HG02763 (cell line): ENCODE data around the gene CD274.
"Not testable (repeated sequence)": the region's sequence is repeated elsewhere in the genome, so short reads cannot be mapped to it uniquely, and the experiment has no call there.

Source experiments
- ATAC-seq: cut with Tn5 transposase; IDR thresholded peaks from one replicate; pipeline ENCODE4 v1.9.1; 2021; ENCODE audit warnings: mild to moderate bottlenecking, moderate library complexity; ENCODE audit not compliant: unreplicated experiment

The CD274 gene

DNA sequence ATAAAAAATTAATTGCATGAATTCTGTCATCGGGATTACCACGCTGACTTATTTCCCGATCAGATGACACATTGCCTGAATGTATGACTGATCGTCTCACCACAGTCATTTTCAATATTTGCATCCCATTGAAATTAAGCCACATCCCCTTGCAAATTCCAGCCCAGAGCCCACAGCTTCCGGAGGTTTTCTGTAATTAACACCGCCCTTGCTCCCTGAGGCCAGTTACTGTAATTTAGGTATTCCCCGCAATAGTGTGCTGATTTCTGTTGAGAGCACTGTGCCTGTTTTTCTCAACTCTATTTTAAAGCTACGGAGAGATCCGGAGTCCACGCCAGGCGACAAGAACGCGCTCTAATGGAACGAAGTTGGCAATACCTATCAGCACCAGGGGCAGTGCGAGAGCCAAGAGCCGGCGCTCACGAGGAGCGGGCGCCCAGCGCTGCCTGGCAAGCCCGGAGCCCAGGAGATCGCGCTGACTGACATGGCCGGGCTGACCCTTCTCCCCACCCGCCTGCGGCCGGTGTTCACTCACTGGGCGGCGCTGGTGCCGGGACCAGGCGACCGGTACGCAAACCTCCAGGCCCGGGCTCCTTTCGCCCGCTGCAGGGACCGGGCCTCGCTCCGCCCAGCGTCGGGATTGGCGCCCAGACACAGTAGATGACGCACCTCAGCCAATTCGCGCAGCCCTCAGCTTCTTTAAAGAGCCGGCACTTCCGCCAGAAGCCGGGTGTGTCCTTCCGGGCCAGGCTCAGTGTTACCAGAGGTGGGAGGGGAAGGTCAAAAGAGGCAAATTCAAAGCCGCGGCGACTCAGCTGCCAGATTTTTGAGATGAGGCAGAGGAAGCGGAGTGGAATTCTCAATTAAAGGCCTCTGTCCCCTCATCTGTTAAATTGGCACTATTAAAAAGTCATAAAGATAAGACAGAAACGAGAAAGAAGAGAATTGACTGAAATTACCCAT, 12.8 kb upstream of the CD274 start, which contains the start of gene PLGRKT:
TSS of gene PLGRKT (minus strand) at position 672 of the 963 bp plus-strand sequence. CDS start 5,948 bp downstream, outside the sequence.
- peak; percentile 88 for ATAC-seq

- peak; percentile 44 for ATAC-seq
These were observed 11.8 kb upstream of the CD274 start for GRCh38 chr9:5438301-5439162.

- ATAC-seq: no peak
These were observed 9.9 kb upstream of the CD274 start for GRCh38 chr9:5440426-5440825.

DNA sequence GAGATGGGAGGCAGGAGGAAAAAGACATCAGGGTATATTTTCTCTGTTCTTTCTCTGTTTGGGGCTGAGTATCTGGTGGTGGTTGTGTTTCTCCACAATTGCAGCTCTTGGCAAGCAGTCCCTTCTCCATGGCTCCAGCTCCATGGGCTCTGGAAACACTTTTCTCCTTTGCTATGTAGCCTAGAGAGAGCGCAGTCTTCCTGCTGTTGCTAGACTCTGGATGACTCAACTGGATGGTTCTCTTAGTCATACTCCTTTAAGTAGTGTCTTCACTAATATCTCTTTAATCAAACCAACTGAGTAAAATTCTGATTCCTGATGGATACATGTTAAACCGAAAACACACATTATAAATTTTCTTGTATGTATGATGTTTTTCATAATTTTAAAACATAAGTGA, 9.3 kb upstream of the CD274 start:
- ATAC-seq: no peak

- ATAC-seq: no peak
These were observed 7.8 kb upstream of the CD274 start for GRCh38 chr9:5442400-5443011.

DNA sequence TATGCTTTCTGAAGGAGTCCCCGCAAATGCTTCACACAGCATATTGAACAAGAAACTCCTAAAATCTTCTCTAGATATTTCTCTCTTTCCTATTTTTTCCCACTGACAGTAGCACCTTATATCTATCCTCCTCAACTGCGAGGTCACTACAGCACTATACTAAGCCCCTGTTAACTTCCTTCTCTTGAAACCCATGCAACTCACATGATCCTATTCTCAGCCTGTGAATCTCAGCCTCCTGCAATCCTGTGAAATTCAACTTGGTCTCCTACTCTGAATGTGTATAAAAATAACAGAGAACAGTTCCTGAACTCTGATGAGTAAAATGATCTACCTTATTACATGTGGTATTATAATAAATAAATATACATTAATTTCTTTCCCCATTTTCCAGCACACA, 6.5 kb upstream of the CD274 start:
- no peak for ATAC-seq

- not testable (repeated sequence) for ATAC-seq
These were observed 5.2 kb upstream of the CD274 start for GRCh38 chr9:5445096-5445495.

- ATAC-seq: no peak
These were observed 4.5 kb upstream of the CD274 start for GRCh38 chr9:5445886-5446285.

GRCh38 chr9:5446451-5447236, 3.7 kb upstream of the CD274 start:
- no peak for ATAC-seq

DNA sequence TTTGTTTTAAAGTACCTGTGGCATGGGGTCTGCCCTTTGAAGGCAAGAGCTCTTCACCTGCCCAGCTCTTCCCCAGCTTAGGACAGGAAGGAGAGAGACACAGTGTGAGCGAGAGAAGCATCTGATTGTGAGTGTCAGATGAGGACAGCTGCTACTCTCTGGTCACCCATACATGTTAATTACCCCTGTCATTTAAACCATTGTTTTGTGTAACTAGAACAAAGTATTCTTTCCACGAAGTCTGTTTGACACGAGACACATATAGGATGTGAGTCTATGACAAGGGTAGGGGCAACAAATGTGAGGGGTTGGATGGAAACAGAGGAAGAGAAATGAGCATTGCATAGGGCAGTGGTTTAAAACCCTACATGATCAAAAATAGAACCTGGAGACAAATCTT, 3.0 kb upstream of the CD274 start:
- no peak for ATAC-seq

GRCh38 chr9:5448016-5448415, 2.3 kb upstream of the CD274 start:
- no peak for ATAC-seq

GRCh38 chr9:5448461-5449435, 1.6 kb upstream of the CD274 start:
- no peak for ATAC-seq

GRCh38 chr9:5449521-5450358, 602 bp upstream of the CD274 start:
- ATAC-seq: no peak

DNA sequence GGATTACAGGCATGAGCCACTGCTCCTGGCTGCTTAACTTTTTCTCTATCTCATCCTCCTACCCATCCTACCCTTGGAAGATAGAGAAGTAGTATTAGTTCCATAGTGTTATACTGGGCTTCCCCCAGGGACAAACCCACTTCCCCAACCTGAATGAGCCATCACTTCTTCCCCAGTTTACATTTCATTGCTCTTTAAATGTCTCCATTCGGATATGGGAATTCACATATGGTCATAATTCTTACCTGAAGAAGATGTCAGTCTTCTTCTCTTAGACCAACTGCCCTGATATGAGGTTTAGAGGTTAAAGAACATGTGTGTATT, 1.9 kb downstream of the CD274 start:
- ATAC-seq: no peak

- ATAC-seq: no peak
These were observed 2.7 kb downstream of the CD274 start for GRCh38 chr9:5453004-5453403.

GRCh38 chr9:5453673-5454072, 3.3 kb downstream of the CD274 start:
- no peak for ATAC-seq

DNA sequence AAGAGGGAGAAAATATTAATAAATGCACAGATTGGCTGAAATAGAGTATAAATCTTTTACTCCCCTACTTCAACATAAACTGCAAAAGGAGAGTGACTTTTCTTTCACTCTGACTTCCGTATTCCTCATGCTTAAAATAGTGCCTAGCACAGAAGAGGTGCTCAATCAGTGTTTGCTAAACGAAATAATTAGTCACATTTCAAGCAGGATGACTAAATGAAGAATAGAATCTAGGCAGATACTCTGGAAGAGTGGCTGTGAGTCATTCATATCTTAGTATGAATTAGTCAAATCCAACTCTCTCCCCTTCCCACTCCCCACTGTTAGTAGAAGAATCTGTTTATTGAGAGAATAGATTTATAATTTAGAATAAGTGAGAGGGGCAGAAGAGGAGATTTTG, 4.8 kb downstream of the CD274 start:
- ATAC-seq: no peak

- ATAC-seq: peak; percentile 65
These were observed 9.0 kb downstream of the CD274 start for GRCh38 chr9:5459289-5459829.
